HepG2 (cell line): ENCODE measurements around the gene CTNNBL1. TPM values are rescaled to one million over a fixed set of nuclear protein-coding genes. Genes with fewer than 3 reads are reported as not detected.

Source experiments
- NFAT5 ChIP-seq: sonication (generic); formaldehyde crosslinking; IDR thresholded peaks from 2 replicates; pipeline ENCODE4 v1.4.0; 2020; ENCODE audit warnings: missing genetic modification reagents
- POGZ ChIP-seq: sonication (generic); formaldehyde crosslinking; IDR thresholded peaks from 2 replicates; pipeline ENCODE4 v1.4.0; 2020; ENCODE audit warnings: mild to moderate bottlenecking, missing genetic modification reagents
- STAT5B ChIP-seq: sonication (generic); formaldehyde crosslinking; IDR thresholded peaks from 2 replicates; pipeline ENCODE4 v1.4.0; 2020; ENCODE audit warnings: missing genetic modification reagents
- TP53 ChIP-seq: sonication (generic); formaldehyde crosslinking; conservative IDR thresholded peaks from 2 replicates; pipeline ENCODE4 v1.4.0; 2020; ENCODE audit warnings: missing genetic modification reagents
- ZHX2 ChIP-seq, 2 experiments: sonication (generic) in 1 of 2; formaldehyde crosslinking in 1 of 2; IDR thresholded peaks; 2 replicates each; pipeline versions ENCODE4 v1.6.1 to v1.9.0; 2014 to 2022; ENCODE audit warnings: antibody characterized with exemption in 1 of 2, borderline replicate concordance in 1 of 2, inconsistent platforms in 1 of 2, low read depth in 1 of 2, missing genetic modification reagents in 1 of 2
- ZNF224 ChIP-seq: sonication (generic); formaldehyde crosslinking; IDR thresholded peaks from 2 replicates; pipeline ENCODE4 v1.5.0; 2020; ENCODE audit warnings: mild to moderate bottlenecking, missing genetic modification reagents
- ZNF225 ChIP-seq: sonication (generic); formaldehyde crosslinking; IDR thresholded peaks from 2 replicates; pipeline ENCODE4 v1.4.0; 2020; ENCODE audit warnings: mild to moderate bottlenecking, missing genetic modification reagents
- ZNF414 ChIP-seq: sonication (generic); formaldehyde crosslinking; IDR thresholded peaks from 2 replicates; pipeline ENCODE4 v1.5.0; 2020; ENCODE audit warnings: missing genetic modification reagents
- ZNF513 ChIP-seq: sonication (generic); formaldehyde crosslinking; conservative IDR thresholded peaks from 2 replicates; pipeline ENCODE4 v1.5.0; 2020; ENCODE audit warnings: missing genetic modification reagents
- ZNF768 ChIP-seq: sonication (generic); formaldehyde crosslinking; IDR thresholded peaks from 2 replicates; pipeline ENCODE4 v1.4.0; 2020; ENCODE audit warnings: missing genetic modification reagents
- polyA plus RNA-seq, 8 experiments: library from polyadenylated mRNA; depleted of rRNA in 3 of 8; stranded (reverse) in 7 of 8; unstranded in 1 of 8; fragments of >200 nt; fragmentation: Illumina TruSeq in 4 of 8; extraction: Trizol in 4 of 8; gene quantifications; 2 replicates each; pipeline versions ENCODE4 v1.2.1 to v1.2.3, GENCODE V29; 2011 to 2016; ENCODE audit warnings: low read depth in 4 of 8, missing spikeins in 1 of 8, mixed read lengths in 1 of 8; ENCODE audit not compliant: insufficient read depth in 1 of 8
- total RNA-seq, 5 experiments: library from RNA; depleted of rRNA; stranded (reverse); fragments of >200 nt; fragmentation: Illumina TruSeq; extraction: Trizol; gene quantifications; 2 replicates each; pipeline ENCODE4 v1.2.3, GENCODE V29; 2016; ENCODE audit warnings: low read depth in 1 of 5

CTNNBL1 gene
- total and polyA plus RNA-seq, 2 of the 13 experiments (the other 11 are each of a cell fraction or from before 2014, with no cell fraction given) = 49.3 to 94.6 TPM

- no peak for TF ChIP-seq ZNF513
- TF ChIP-seq ZNF225 = no peak
- no peak for TF ChIP-seq ZHX2 (IDR thresholded peaks at IDR 0.05; ENCODE audit: low read depth)
- TF ChIP-seq ZHX2 (CRISPR knock-in tag; IDR thresholded peaks at IDR 0.05; ENCODE audit: borderline replicate concordance) = no peak
- TF ChIP-seq NFAT5 = no peak
- no peak for TF ChIP-seq ZNF224
- TF ChIP-seq STAT5B (CRISPR knock-in tag) = no peak
- TF ChIP-seq ZNF768 (CRISPR knock-in tag) = no peak
- TF ChIP-seq TP53 (CRISPR knock-in tag) = no peak
- TF ChIP-seq ZNF414 (CRISPR knock-in tag) = no peak
- TF ChIP-seq POGZ (CRISPR knock-in tag) = no peak
These were observed 151.4 kb downstream of the CTNNBL1 start (continued) for GRCh38 chr20:37845241-37845681.
